ENCODE results near the gene PLXNC1. TPM values are rescaled to one million over a fixed set of nuclear protein-coding genes. Genes with fewer than 3 reads are reported as not detected.
A peak's percentile ranks its signal among the peaks of the same experiment; 100 is the strongest.

Gene PLXNC1
- total RNA-seq, 5 donors from 2014 or later (not counting 1 experiment from before 2014, with no cell fraction given): 12.9 to 23.9 (median 19.2) TPM

- Mint-ChIP-seq H3K4me3 (no peak overlapping the region), H3K27me3 (no peaks in the 10 kb centered on the region), H3K27ac (no peak overlapping the region), H3K36me3 (peaks cover 15% of the 10 kb centered on the region), H3K4me1 (peaks cover 20 to 53% (median 34%) of the 10 kb centered on the region in 3 donors), H3K9me3 (peaks cover 0 to 1% (median 0%) of the 10 kb centered on the region in 3 donors)
- H3K36me3 ChIP-seq (ENCODE audit: control insufficient read depth in 2 of 2, extremely low read depth in 1 of 2, insufficient read depth in 1 of 2, low read length in 1 of 2): no peaks in the 10 kb centered on the region
- ChIA-PET POLR2A (no interaction called here), CTCF (no interaction called here)
- H3K27me3 ChIP-seq (replicated peaks in 1 of 2; ENCODE audit: control insufficient read depth in 2 of 2, extremely low read depth in 1 of 2, insufficient read depth in 2 of 2, low read length in 1 of 2): no peaks in the 10 kb centered on the region
- no peak overlapping the region for H3K4me3 ChIP-seq (ENCODE audit: control insufficient read depth in 1 of 2, extremely low read depth in 1 of 2, low read length in 1 of 2)
- H3K27ac ChIP-seq (ENCODE audit: low read length): no peak overlapping the region
- H3K4me1 ChIP-seq (ENCODE audit: control insufficient read depth in 1 of 2, extremely low read depth in 1 of 2, insufficient read depth in 2 of 2, low read length in 2 of 2): peaks cover 4 to 8% of the 10 kb centered on the region in 2 experiments
- ATAC-seq (replicated peaks in 1 of 4) (no peak), DNase-seq (no peak)
- WGBS (ENCODE audit: insufficient coverage): no CpG with 5 or more reads among the region's 8 CpGs
- no peaks in the 10 kb centered on the region for H3K9me3 ChIP-seq
These were observed 18.8 kb downstream of the PLXNC1 start for GRCh38 chr12:94167071-94167755.

GRCh38 chr12:94167756-94168416 is 19.5 kb downstream of the PLXNC1 start:
- peaks cover 4 to 8% of the 10 kb centered on the region in 2 experiments for H3K4me1 ChIP-seq (ENCODE audit: control insufficient read depth in 1 of 2, extremely low read depth in 1 of 2, insufficient read depth in 2 of 2, low read length in 2 of 2)
- no peaks in the 10 kb centered on the region for H3K36me3 ChIP-seq (ENCODE audit: control insufficient read depth in 2 of 2, extremely low read depth in 1 of 2, insufficient read depth in 1 of 2, low read length in 1 of 2)
- no peaks in the 10 kb centered on the region for H3K27me3 ChIP-seq (replicated peaks in 1 of 2; ENCODE audit: control insufficient read depth in 2 of 2, extremely low read depth in 1 of 2, insufficient read depth in 2 of 2, low read length in 1 of 2)
- H3K9me3 ChIP-seq: no peaks in the 10 kb centered on the region
- no peak for ATAC-seq (replicated peaks in 1 of 4)
- Mint-ChIP-seq H3K4me3 (no peak overlapping the region), H3K4me1 (peaks cover 22 to 47% (median 39%) of the 10 kb centered on the region in 3 donors), H3K36me3 (peaks cover 10% of the 10 kb centered on the region), H3K27ac (no peak overlapping the region), H3K9me3 (no peaks in the 10 kb centered on the region), H3K27me3 (no peaks in the 10 kb centered on the region)
- H3K27ac ChIP-seq (ENCODE audit: low read length): no peak overlapping the region
- ChIA-PET CTCF (no interaction called here), POLR2A (interaction anchor here in 1 of 2 donors (0.6 kb wide), 1 partner anchor 685 kb away, joined by 4 read pairs; no protein-coding TSS in a partner anchor)
- DNase-seq: no peak
- H3K4me3 ChIP-seq (ENCODE audit: control insufficient read depth in 1 of 2, extremely low read depth in 1 of 2, low read length in 1 of 2): no peak overlapping the region
- WGBS (ENCODE audit: insufficient coverage): no CpG with 5 or more reads among the region's 9 CpGs

- Histone ChIP-seq H3K4me1 (ENCODE audit: control insufficient read depth in 1 of 2, extremely low read depth in 1 of 2, insufficient read depth in 2 of 2, low read length in 2 of 2) (peaks cover 16 to 17% of the 10 kb centered on the region in 2 experiments), H3K4me3 (ENCODE audit: control insufficient read depth in 1 of 2, extremely low read depth in 1 of 2, low read length in 1 of 2) (no peak overlapping the region), H3K36me3 (ENCODE audit: control insufficient read depth in 2 of 2, extremely low read depth in 1 of 2, insufficient read depth in 1 of 2, low read length in 1 of 2) (no peaks in the 10 kb centered on the region), H3K27me3 (replicated peaks in 1 of 2; ENCODE audit: control insufficient read depth in 2 of 2, extremely low read depth in 1 of 2, insufficient read depth in 2 of 2, low read length in 1 of 2) (no peaks in the 10 kb centered on the region), H3K27ac (ENCODE audit: low read length) (no peak overlapping the region), H3K9me3 (no peaks in the 10 kb centered on the region)
- ChIA-PET CTCF (interaction anchor here in 1 of 2 donors (0.8 kb wide), 1 partner anchor 451 kb away, joined by 3 read pairs; no protein-coding TSS in a partner anchor), POLR2A (interaction anchor here in 1 of 2 donors (0.6 kb wide), 1 partner anchor 816 kb away, joined by 6 read pairs; no protein-coding TSS in a partner anchor)
- DNase-seq (no peak), ATAC-seq (replicated peaks in 1 of 4) (peak in 1 of 4 experiments; percentile 19)
- Mint-ChIP-seq H3K27ac (peak overlapping the region; percentile 21 to 59), H3K9me3 (no peaks in the 10 kb centered on the region), H3K4me3 (no peak overlapping the region), H3K27me3 (no peaks in the 10 kb centered on the region), H3K4me1 (peaks cover 36 to 58% (median 55%) of the 10 kb centered on the region in 3 donors), H3K36me3 (peaks cover 10% of the 10 kb centered on the region)
- WGBS (ENCODE audit: insufficient coverage): no CpG with 5 or more reads among the region's 1 CpG
These were observed 21.1 kb downstream of the PLXNC1 start for GRCh38 chr12:94169495-94169894.

- ChIA-PET CTCF (no interaction called here), POLR2A (interaction anchor here in 1 of 2 donors (0.6 kb wide), 1 partner anchor 816 kb away, joined by 6 read pairs; no protein-coding TSS in a partner anchor)
- Mint-ChIP-seq H3K27ac (peak overlapping the region; percentile 4 to 40), H3K36me3 (peaks cover 10% of the 10 kb centered on the region), H3K4me3 (peak overlapping the region in 1 of 3 donors; percentile 24), H3K27me3 (no peaks in the 10 kb centered on the region), H3K9me3 (no peaks in the 10 kb centered on the region), H3K4me1 (peaks cover 42 to 62% (median 61%) of the 10 kb centered on the region in 3 donors)
- Histone ChIP-seq H3K4me3 (ENCODE audit: control insufficient read depth in 1 of 2, extremely low read depth in 1 of 2, low read length in 1 of 2) (no peak overlapping the region), H3K4me1 (ENCODE audit: control insufficient read depth in 1 of 2, extremely low read depth in 1 of 2, insufficient read depth in 2 of 2, low read length in 2 of 2) (peaks cover 22 to 23% of the 10 kb centered on the region in 2 experiments), H3K27me3 (replicated peaks in 1 of 2; ENCODE audit: control insufficient read depth in 2 of 2, extremely low read depth in 1 of 2, insufficient read depth in 2 of 2, low read length in 1 of 2) (no peaks in the 10 kb centered on the region), H3K9me3 (no peaks in the 10 kb centered on the region), H3K36me3 (ENCODE audit: control insufficient read depth in 2 of 2, extremely low read depth in 1 of 2, insufficient read depth in 1 of 2, low read length in 1 of 2) (no peaks in the 10 kb centered on the region), H3K27ac (ENCODE audit: low read length) (no peak overlapping the region)
- WGBS (ENCODE audit: insufficient coverage): 86% methylated on average over 3 of the region's 6 CpGs
- ATAC-seq (replicated peaks in 1 of 4): no peak
- DNase-seq: no peak
These were observed 21.8 kb downstream of the PLXNC1 start for GRCh38 chr12:94169966-94170689.

GRCh38 chr12:94170690-94171594 is 22.6 kb downstream of the PLXNC1 start:
- Histone ChIP-seq H3K4me3 (ENCODE audit: control insufficient read depth in 1 of 2, extremely low read depth in 1 of 2, low read length in 1 of 2) (no peak overlapping the region), H3K36me3 (ENCODE audit: control insufficient read depth in 2 of 2, extremely low read depth in 1 of 2, insufficient read depth in 1 of 2, low read length in 1 of 2) (no peaks in the 10 kb centered on the region), H3K9me3 (no peaks in the 10 kb centered on the region), H3K4me1 (ENCODE audit: control insufficient read depth in 1 of 2, extremely low read depth in 1 of 2, insufficient read depth in 2 of 2, low read length in 2 of 2) (peaks cover 22 to 24% of the 10 kb centered on the region in 2 experiments), H3K27ac (ENCODE audit: low read length) (no peak overlapping the region), H3K27me3 (replicated peaks in 1 of 2; ENCODE audit: control insufficient read depth in 2 of 2, extremely low read depth in 1 of 2, insufficient read depth in 2 of 2, low read length in 1 of 2) (no peaks in the 10 kb centered on the region)
- no peak for ATAC-seq (replicated peaks in 1 of 4)
- ChIA-PET CTCF (no interaction called here), POLR2A (no interaction called here)
- DNase-seq: no peak
- Mint-ChIP-seq H3K4me3 (peak overlapping the region in 1 of 3 donors; percentile 24), H3K4me1 (peaks cover 48 to 70% (median 69%) of the 10 kb centered on the region in 3 donors), H3K36me3 (peaks cover 13% of the 10 kb centered on the region), H3K9me3 (no peaks in the 10 kb centered on the region), H3K27ac (peak overlapping the region; percentile 4 to 27), H3K27me3 (no peaks in the 10 kb centered on the region)
- 99% methylated on average over 8 of the region's 14 CpGs for WGBS (ENCODE audit: insufficient coverage)
